ENCODE results near the gene TBC1D9. TPM values are rescaled to one million over a fixed set of nuclear protein-coding genes. Genes with fewer than 3 reads are reported as not detected.

TBC1D9 gene
- total and polyA plus RNA-seq, 2 of the 13 experiments (the other 11 are each of a cell fraction or from before 2014, with no cell fraction given), result 11.9 to 12.2 TPM

- no peak for TF ChIP-seq ZNF407 (CRISPR knock-in tag; IDR thresholded peaks at IDR 0.05; ENCODE audit: not compliant biosample characterization)
- TF ChIP-seq ZNF761 (CRISPR knock-in tag; conservative IDR thresholded peaks at IDR 0.05), result 0 out of 2 replicates have a peak, but pooled peaks have one; percentile 48
- no peak for TF ChIP-seq ZUFSP (CRISPR knock-in tag; IDR thresholded peaks at IDR 0.05; ENCODE audit: borderline replicate concordance)
- peak; percentile 87 for TF ChIP-seq PAXIP1 (CRISPR knock-in tag; conservative IDR thresholded peaks at IDR 0.05)
- peak; percentile 77 for TF ChIP-seq ARID5B (CRISPR knock-in tag; IDR thresholded peaks at IDR 0.05)
- no peak for TF ChIP-seq PREB (CRISPR knock-in tag; IDR thresholded peaks at IDR 0.05)
- no peak for TF ChIP-seq PHF8 (CRISPR knock-in tag; IDR thresholded peaks at IDR 0.05)
- no peak for TF ChIP-seq TOE1 (CRISPR knock-in tag; IDR thresholded peaks at IDR 0.05)
Measured at GRCh38 chr4:140710908-140711622, 45.1 kb downstream of the TBC1D9 start (continued).

Data from HepG2 (cell line).